Cardiac fibroblast (primary cell): ENCODE results near the gene RUFY3.

ENCODE experiments used
- DNase-seq, 2 donors: peaks; one replicate each; pipeline versions ENCODE4 v3.0.0 to v3.0.0-alpha.2; 2010; ENCODE audit warnings: low read depth in 2 of 2
- H3K4me3 ChIP-seq, 2 donors: replicated peaks in 1 of 2; 1 replicate in 1 of 2; 2 replicates in 1 of 2; pipeline ENCODE4 v1.5.1; 2011; ENCODE audit warnings: low read depth in 2 of 2, low read length in 2 of 2, mild to moderate bottlenecking in 2 of 2, moderate library complexity in 1 of 2
- CTCF ChIP-seq: IDR thresholded peaks from one replicate; pipeline ENCODE4 v1.5.1; 2011; ENCODE audit warnings: low read depth, mild to moderate bottlenecking, low read length, inconsistent platforms

The RUFY3 gene

GRCh38 chr4:70749313-70749712 is 27.5 kb downstream of the RUFY3 start:
- TF ChIP-seq CTCF = no peak
- H3K4me3 ChIP-seq = no peak overlapping the region
- DNase-seq = peak in 1 of 2 donors; percentile 22

GRCh38 chr4:70752236-70752635 is 30.5 kb downstream of the RUFY3 start:
- DNase-seq = no peak
- TF ChIP-seq CTCF = no peak
- H3K4me3 ChIP-seq = no peak overlapping the region

GRCh38 chr4:70753630-70754029 is 31.9 kb downstream of the RUFY3 start:
- no peak for DNase-seq
- no peak for TF ChIP-seq CTCF
- no peak overlapping the region for H3K4me3 ChIP-seq

GRCh38 chr4:70754470-70754869 is 32.7 kb downstream of the RUFY3 start:
- H3K4me3 ChIP-seq = no peak overlapping the region
- TF ChIP-seq CTCF = no peak
- DNase-seq = no peak

- TF ChIP-seq CTCF = no peak
- DNase-seq = no peak
- H3K4me3 ChIP-seq = no peak overlapping the region
Measured at GRCh38 chr4:70754990-70755688, 33.4 kb downstream of the RUFY3 start.

DNA sequence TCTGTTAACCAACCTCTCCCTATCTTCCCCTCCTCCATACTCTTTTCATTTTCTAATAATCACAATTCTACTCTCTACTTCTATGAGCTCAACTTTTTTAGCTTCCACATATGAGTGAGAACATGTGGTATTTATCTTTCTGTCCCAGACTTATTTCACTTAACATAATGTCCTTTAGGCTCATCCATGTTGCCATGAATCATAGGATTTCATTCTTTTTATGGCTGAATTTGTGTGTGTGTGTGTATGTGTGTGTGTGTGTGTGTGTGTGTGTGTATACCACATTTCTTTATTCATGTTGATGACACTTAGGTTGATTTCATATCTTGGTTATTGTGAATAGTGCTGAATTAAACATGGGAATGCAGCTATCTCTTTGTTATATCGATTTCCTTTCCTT is 37.4 kb downstream of the RUFY3 start:
- TF ChIP-seq CTCF = no peak
- DNase-seq = peak in 1 of 2 donors; percentile 51
- no peak overlapping the region for H3K4me3 ChIP-seq

DNA sequence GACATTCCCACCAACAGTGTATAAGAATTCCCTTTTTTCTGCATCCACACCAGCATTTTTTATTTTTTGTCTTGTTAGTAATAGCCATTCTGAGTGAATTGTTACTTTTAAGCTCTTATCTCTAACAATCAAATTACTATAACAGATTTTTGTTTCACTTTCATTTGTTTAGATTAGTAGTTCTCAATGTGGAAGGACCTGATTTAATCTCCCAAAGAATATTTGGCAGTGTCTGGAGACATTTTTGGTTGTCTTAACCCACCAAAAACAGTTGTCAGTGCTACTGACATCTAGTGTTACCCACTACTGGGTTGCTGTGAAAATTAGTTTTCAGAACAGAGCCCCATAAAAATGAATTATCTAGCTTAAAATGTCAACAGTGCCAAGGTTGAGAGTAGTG is 37.9 kb downstream of the RUFY3 start:
- DNase-seq = no peak
- no peak for TF ChIP-seq CTCF
- no peak overlapping the region for H3K4me3 ChIP-seq
